ENCODE data around the gene SULT4A1.

Gene SULT4A1

GRCh38 chr22:43827003-43827735, 35.1 kb downstream of the SULT4A1 start:
- DNase-seq = no peak

GRCh38 chr22:43826142-43827002, 35.9 kb downstream of the SULT4A1 start:
- peak; percentile 11 to 59 for DNase-seq

GRCh38 chr22:43825651-43826050, 36.7 kb downstream of the SULT4A1 start:
- DNase-seq = no peak

- no peak for DNase-seq
These were observed 37.4 kb downstream of the SULT4A1 start for GRCh38 chr22:43824724-43825420.

GRCh38 chr22:43823911-43824665, 38.2 kb downstream of the SULT4A1 start:
- no peak for DNase-seq

GRCh38 chr22:43823353-43823908, 38.9 kb downstream of the SULT4A1 start:
- DNase-seq = no peak

- DNase-seq = no peak
These were observed 40.5 kb downstream of the SULT4A1 start for GRCh38 chr22:43821606-43822425.

- DNase-seq = no peak
These were observed 41.5 kb downstream of the SULT4A1 start for GRCh38 chr22:43820651-43821305.

- DNase-seq = peak in 1 of 2 experiments; percentile 28
These were observed 42.2 kb downstream of the SULT4A1 start for GRCh38 chr22:43819931-43820640.

GRCh38 chr22:43819421-43819921, 42.8 kb downstream of the SULT4A1 start:
- DNase-seq = no peak

- no peak for DNase-seq
These were observed 43.3 kb downstream of the SULT4A1 start for GRCh38 chr22:43818981-43819380.

- DNase-seq = no peak
These were observed 44.9 kb downstream of the SULT4A1 start for GRCh38 chr22:43817402-43817801.

GRCh38 chr22:43814264-43814663, 48.0 kb downstream of the SULT4A1 start:
- no peak for DNase-seq

- no peak for DNase-seq
These were observed 49.4 kb downstream of the SULT4A1 start for GRCh38 chr22:43812890-43813289.

- peak; percentile 85 to 95 for DNase-seq
These were observed 50.0 kb downstream of the SULT4A1 start, which contains the start of gene EFCAB6 for GRCh38 chr22:43812149-43812842. Gene EFCAB6, minus strand, starts transcription at chr22:43812305. Its CDS starts 29,987 bp downstream, at chr22:43782318.

- DNase-seq = no peak
These were observed 50.5 kb downstream of the SULT4A1 start for GRCh38 chr22:43811777-43812148.

GRCh38 chr22:43802897-43803495, 59.3 kb downstream of the SULT4A1 start:
- no peak for DNase-seq

- DNase-seq = no peak
These were observed 61.3 kb downstream of the SULT4A1 start for GRCh38 chr22:43800970-43801369.

- DNase-seq = no peak
These were observed 63.8 kb downstream of the SULT4A1 start for GRCh38 chr22:43798492-43798891.

Measured in NCI-H446 (cell line).